Measurements from ENCODE around the gene ELP1.

The ELP1 gene

GRCh38 chr9:108883085-108883484, 50.8 kb downstream of the ELP1 start:
- TF ChIP-seq CTCF (IDR thresholded peaks at IDR 0.05; ENCODE audit: low read length, missing control alignments): no peak
- DNase-seq (ENCODE audit: low read depth): no peak
- no peak overlapping the region for H3K4me3 ChIP-seq (replicated peaks; ENCODE audit: low read depth, low read length)

- no peak overlapping the region for H3K4me3 ChIP-seq (replicated peaks; ENCODE audit: low read depth, low read length)
- DNase-seq (ENCODE audit: low read depth): no peak
- TF ChIP-seq CTCF (IDR thresholded peaks at IDR 0.05; ENCODE audit: low read length, missing control alignments): no peak
Observed at GRCh38 chr9:108882052-108882888, 51.7 kb downstream of the ELP1 start.

GRCh38 chr9:108880738-108881316, 53.1 kb downstream of the ELP1 start:
- DNase-seq (ENCODE audit: low read depth): no peak
- no peak for TF ChIP-seq CTCF (IDR thresholded peaks at IDR 0.05; ENCODE audit: low read length, missing control alignments)
- no peak overlapping the region for H3K4me3 ChIP-seq (replicated peaks; ENCODE audit: low read depth, low read length)

GRCh38 chr9:108877524-108877923, 56.4 kb downstream of the ELP1 start:
- no peak overlapping the region for H3K4me3 ChIP-seq (replicated peaks; ENCODE audit: low read depth, low read length)
- no peak for DNase-seq (ENCODE audit: low read depth)
- TF ChIP-seq CTCF (IDR thresholded peaks at IDR 0.05; ENCODE audit: low read length, missing control alignments): no peak

- H3K4me3 ChIP-seq (replicated peaks; ENCODE audit: low read depth, low read length): no peak overlapping the region
- no peak for TF ChIP-seq CTCF (IDR thresholded peaks at IDR 0.05; ENCODE audit: low read length, missing control alignments)
- no peak for DNase-seq (ENCODE audit: low read depth)
Observed at GRCh38 chr9:108876425-108876824, 57.5 kb downstream of the ELP1 start.

- H3K4me3 ChIP-seq (replicated peaks; ENCODE audit: low read depth, low read length): no peak overlapping the region
- TF ChIP-seq CTCF (IDR thresholded peaks at IDR 0.05; ENCODE audit: low read length, missing control alignments): no peak
Observed at GRCh38 chr9:108874058-108874788, 59.7 kb downstream of the ELP1 start.

More at GRCh38 chr9:108874058-108874788, 59.7 kb downstream of the ELP1 start:
- no peak for DNase-seq (ENCODE audit: low read depth)

Data from fibroblast of pulmonary artery (primary cell).